B cell (primary cell): ENCODE data around the gene CETP. TPM values are rescaled to one million over a fixed set of nuclear protein-coding genes. Genes with fewer than 3 reads are reported as not detected.

Experiments
- ATAC-seq: fragments of 200-7000 bp; cut with Tn5 transposase; one replicate; pipeline ENCODE4 v1.10.0; 2021; ENCODE audit warnings: low read depth, mild to moderate bottlenecking, moderate number of reproducible peaks, moderate library complexity
- CTCF ChIA-PET: fragments of 350-600 bp; sonication (Branson Sonifier 250); formaldehyde crosslinking; loops from one replicate; lab custom pipeline; 2021; ENCODE audit warnings: antibody characterized with exemption, inconsistent platforms; lab: Charles Lee
- POLR2A ChIA-PET: fragments of 350-600 bp; sonication (Branson Sonifier 250); formaldehyde crosslinking; loops from one replicate; lab custom pipeline; 2021; ENCODE audit warnings: antibody characterized with exemption; lab: Charles Lee
- DNase-seq: peaks from one replicate; pipeline ENCODE4 v3.0.0; 2013
- H2AFZ ChIP-seq: 2 replicates; pipeline ENCODE4 v1.6.1; 2012; ENCODE audit warnings: mild to moderate bottlenecking, low read depth, low read length; ENCODE audit not compliant: insufficient read depth, poor library complexity, severe bottlenecking
- H3K27ac ChIP-seq, 2 donors: 1 replicate in 1 of 2; 2 replicates in 1 of 2; pipeline ENCODE4 v1.5.1; 2012 to 2013; ENCODE audit warnings: low read length in 2 of 2, mild to moderate bottlenecking in 2 of 2, moderate library complexity in 1 of 2
- H3K27me3 ChIP-seq, 4 experiments: fragments of 200-600 bp in 1 of 4; sonication (generic) in 1 of 4; replicated peaks in 1 of 4; 1 replicate in 2 of 4; 2 replicates in 2 of 4; pipeline versions ENCODE4 v1.6.1 to v1.7.0; 2013 to 2016; ENCODE audit warnings: low read length in 3 of 4, mild to moderate bottlenecking in 2 of 4, mixed read lengths in 1 of 4, moderate library complexity in 1 of 4; ENCODE audit not compliant: insufficient read depth in 4 of 4, control insufficient read depth in 3 of 4; ENCODE audit errors: control extremely low read depth in 1 of 4
- H3K36me3 ChIP-seq, 2 experiments: replicated peaks in 1 of 2; 1 replicate in 1 of 2; 2 replicates in 1 of 2; pipeline versions ENCODE4 v1.6.1 to v1.7.1; 2013; ENCODE audit warnings: low read length in 1 of 2; ENCODE audit not compliant: insufficient read depth in 2 of 2, control insufficient read depth in 1 of 2; ENCODE audit errors: control extremely low read depth in 1 of 2, extremely low read depth in 1 of 2
- H3K4me1 ChIP-seq, 2 donors: fragments of 200-600 bp in 1 of 2; sonication (generic) in 1 of 2; 1 replicate in 1 of 2; 2 replicates in 1 of 2; pipeline versions ENCODE4 v1.5.1 to v1.6.1; 2013 to 2017; ENCODE audit warnings: low read length in 2 of 2; ENCODE audit not compliant: control insufficient read depth in 2 of 2, insufficient read depth in 2 of 2
- H3K4me2 ChIP-seq: replicated peaks from 2 replicates; pipeline ENCODE3; 2012; ENCODE audit warnings: mild to moderate bottlenecking, low read depth, low read length; ENCODE audit not compliant: poor library complexity, severe bottlenecking
- H3K4me3 ChIP-seq, 5 experiments: fragments of 200-600 bp in 1 of 5; sonication (generic) in 1 of 5; 1 replicate in 3 of 5; 2 replicates in 2 of 5; pipeline versions ENCODE4 v1.5.1 to v1.7.0; 2011 to 2016; ENCODE audit warnings: low read length in 4 of 5, mild to moderate bottlenecking in 4 of 5, low read depth in 2 of 5, control low read depth in 1 of 5, moderate library complexity in 1 of 5; ENCODE audit not compliant: insufficient read depth in 1 of 5; ENCODE audit errors: control extremely low read depth in 1 of 5, extremely low read depth in 1 of 5
- H3K79me2 ChIP-seq: fragments of 200-600 bp; sonication (generic); one replicate; pipeline ENCODE4 v1.6.0; 2016; ENCODE audit warnings: low read length; ENCODE audit not compliant: control insufficient read depth, insufficient read depth
- H3K9ac ChIP-seq: fragments of 200-600 bp; sonication (generic); 2 replicates; pipeline ENCODE4 v1.6.1; 2017; ENCODE audit warnings: mild to moderate bottlenecking, low read length, moderate library complexity
- H3K9me3 ChIP-seq, 3 donors: one replicate each; pipeline versions ENCODE4 v1.6.1 to v1.7.1; 2013; ENCODE audit warnings: low read length in 2 of 3; ENCODE audit not compliant: control insufficient read depth in 2 of 3, insufficient read depth in 1 of 3; ENCODE audit errors: control extremely low read depth in 1 of 3
- H4K20me1 ChIP-seq: 2 replicates; pipeline ENCODE4 v1.6.0; 2012; ENCODE audit warnings: mild to moderate bottlenecking, low read length; ENCODE audit not compliant: insufficient read depth, control insufficient read depth, poor library complexity, severe bottlenecking
- H3K27ac Mint-ChIP-seq: one replicate; pipeline ENCODE4 v1.8.0; 2021; ENCODE audit warnings: mixed read lengths
- H3K27me3 Mint-ChIP-seq: one replicate; pipeline ENCODE4 v1.8.0; 2021; ENCODE audit warnings: mixed read lengths
- H3K4me1 Mint-ChIP-seq: one replicate; pipeline ENCODE4 v1.8.0; 2021; ENCODE audit warnings: mixed read lengths
- H3K4me3 Mint-ChIP-seq: one replicate; pipeline ENCODE4 v1.8.0; 2021; ENCODE audit warnings: mixed read lengths
- H3K9me3 Mint-ChIP-seq: one replicate; pipeline ENCODE4 v1.8.0; 2022; ENCODE audit warnings: mixed read lengths; ENCODE audit not compliant: insufficient read depth
- CTCF ChIP-seq: fragments of 200-600 bp; IDR thresholded peaks from one replicate; pipeline ENCODE4 v1.8.0; 2022; ENCODE audit warnings: antibody characterized with exemption, mild to moderate bottlenecking
- EZH2 ChIP-seq: IDR thresholded peaks from 2 replicates; pipeline ENCODE4 v1.6.1; 2012; ENCODE audit warnings: borderline replicate concordance, low read depth, mild to moderate bottlenecking, moderate library complexity, low read length; ENCODE audit not compliant: insufficient read depth, poor library complexity, severe bottlenecking
- WGBS: methylation state at CpG from one replicate; pipeline ENCODE4 v1.1.5; 2013; ENCODE audit warnings: missing lambda C conversion rate; ENCODE audit not compliant: insufficient coverage; 5-methylcytosine and 5-hydroxymethylcytosine counted together
- intact Hi-C: fragments of 100-400 bp; cut with micrococcal nuclease; formaldehyde crosslinking; loops from one replicate; pipeline ENCODE4 v1.10.0; 2022
- polyA plus RNA-seq: library from polyadenylated mRNA; depleted of rRNA; stranded (reverse); fragments of >200 nt; gene quantifications from 2 replicates; pipeline ENCODE4 v1.2.3, GENCODE V29; 2012
- total RNA-seq, 2 donors: library from RNA; stranded (reverse); fragments of 120-200 nt in 1 of 2; gene quantifications; 1 replicate in 1 of 2; 2 replicates in 1 of 2; pipeline versions ENCODE4 v1.2.3 to v1.2.4, GENCODE V29; 2013 to 2022

CETP gene
- total and polyA plus RNA-seq, 2 donors (not counting 1 experiment from before 2014, with no cell fraction given): 0.18 to 1.3 TPM

- intact Hi-C loops: loop anchor here (1.0 to 2.0 kb wide), 5 partner anchors 15 to 55 kb away; no protein-coding TSS in a partner anchor
- Mint-ChIP-seq H3K27me3 (no peaks in the 10 kb centered on the region), H3K4me1 (peaks cover 85% of the 10 kb centered on the region), H3K4me3 (peak overlapping the region; percentile 100), H3K9me3 (no peaks in the 10 kb centered on the region), H3K27ac (peak overlapping the region; percentile 99)
- Histone ChIP-seq H4K20me1 (peaks cover 12% of the 10 kb centered on the region), H3K4me2 (peak overlapping the region; percentile 93), H3K9me3 (no peaks in the 10 kb centered on the region), H3K79me2 (peaks cover 69% of the 10 kb centered on the region), H3K4me1 (peaks cover 74 to 84% of the 10 kb centered on the region in 2 donors), H3K27ac (peak overlapping the region; percentile 83 to 86), H2AFZ (peak overlapping the region; percentile 91), H3K36me3 (peaks cover 0 to 12% of the 10 kb centered on the region in 2 experiments), H3K27me3 (no peaks in the 10 kb centered on the region), H3K4me3 (peak overlapping the region; percentile 69 to 97 (median 89)), H3K9ac (peak overlapping the region; percentile 96)
- ATAC-seq (no peak), DNase-seq (no peak)
- ChIA-PET CTCF (interaction anchor here (0.9 to 10.3 kb wide), 11 partner anchors 8 to 79 kb away, joined by 3 to 124 read pairs (median 6); no protein-coding TSS in a partner anchor), POLR2A (interaction anchor here (0.9 to 2.1 kb wide), 17 partner anchors 9 to 80 kb away, joined by 3 to 20 read pairs (median 9); partner anchors contain the start of gene HERPUD1)
- no peak for TF ChIP-seq CTCF
- no peak for TF ChIP-seq EZH2
- no CpG with 5 or more reads among the region's 7 CpGs for WGBS
Observed at GRCh38 chr16:56989988-56990387, 28.2 kb downstream of the CETP start.
